Stimulated activated CD4-positive, alpha-beta T cell treated with anti-CD3 and anti-CD28 coated beads, Interleukin-4, amount 100 ng/mL, for 4 hours (primary cell): ENCODE measurements around the gene UTP14A.
"Not testable (repeated sequence)": the region's sequence is repeated elsewhere in the genome, so short reads cannot be mapped to it uniquely, and the experiment has no call there.

ENCODE experiments used
- DNase-seq, 2 experiments: peaks; one replicate each; pipeline ENCODE4 v3.0.0-alpha.2; 2020

The UTP14A gene

DNA sequence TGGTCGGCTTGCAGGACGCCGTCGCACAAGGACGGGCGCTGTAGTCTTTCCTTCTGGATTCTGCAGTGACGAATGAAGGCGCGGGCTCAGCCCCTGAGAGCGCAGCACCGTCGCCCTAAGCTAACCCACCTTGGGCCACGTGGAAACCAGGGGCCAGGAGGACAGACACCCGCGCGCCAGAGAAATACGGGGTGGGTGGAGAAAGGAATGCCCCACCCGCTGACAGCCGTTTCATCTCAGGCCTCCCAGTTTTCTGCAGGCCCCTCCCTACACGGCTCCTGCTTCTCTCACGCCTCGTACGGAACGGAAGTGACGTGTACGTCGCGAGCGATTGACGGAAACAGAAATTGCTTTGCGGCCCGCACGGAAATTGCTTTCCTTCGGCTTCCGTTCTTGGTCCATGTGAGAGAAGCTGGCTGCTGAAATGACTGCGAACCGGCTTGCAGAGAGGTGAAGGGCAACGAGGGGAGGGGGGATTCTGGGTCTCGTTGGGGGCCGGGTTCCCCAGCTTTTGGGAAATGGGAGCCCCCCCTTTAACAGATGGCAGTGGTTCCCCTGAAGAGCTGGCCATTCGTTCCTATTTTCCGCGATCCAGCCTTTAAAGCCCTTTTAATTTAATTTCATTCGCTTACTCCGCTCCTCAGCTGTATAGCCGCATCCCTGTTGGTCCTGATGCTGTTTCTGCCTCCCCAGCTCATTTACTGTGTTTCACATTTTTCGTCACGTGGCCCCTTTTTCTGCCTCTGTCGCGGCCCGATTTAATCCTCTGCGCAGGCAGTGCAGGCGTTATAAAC lies at the start of gene UTP14A:
UTP14A (plus strand) TSS at position 378 of the 794 bp plus-strand sequence; CDS start at position 425, 47 bp downstream.
- DNase-seq, result peak; percentile 72 to 89

DNA sequence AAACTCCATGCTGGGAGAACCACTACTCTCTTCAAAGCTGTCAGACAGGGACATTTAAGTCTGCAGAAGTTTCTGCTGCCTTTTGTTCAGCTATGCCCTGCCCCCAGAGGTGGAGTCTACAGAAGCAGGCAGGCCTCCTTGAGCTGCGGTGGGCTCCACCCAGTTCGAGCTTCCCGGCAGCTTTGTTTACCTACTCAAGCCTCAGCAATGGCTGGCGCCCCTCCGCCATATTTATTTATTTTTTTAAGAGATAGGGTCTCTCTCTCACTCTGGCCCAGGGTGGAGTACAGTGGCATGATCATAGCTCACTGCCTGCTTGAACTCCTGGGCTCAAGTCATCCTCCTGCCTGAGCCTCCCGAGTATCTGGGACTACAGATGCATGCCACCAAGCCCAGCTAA lies 46.8 kb upstream of the UTP14A start:
- DNase-seq, result not testable (repeated sequence)

DNA sequence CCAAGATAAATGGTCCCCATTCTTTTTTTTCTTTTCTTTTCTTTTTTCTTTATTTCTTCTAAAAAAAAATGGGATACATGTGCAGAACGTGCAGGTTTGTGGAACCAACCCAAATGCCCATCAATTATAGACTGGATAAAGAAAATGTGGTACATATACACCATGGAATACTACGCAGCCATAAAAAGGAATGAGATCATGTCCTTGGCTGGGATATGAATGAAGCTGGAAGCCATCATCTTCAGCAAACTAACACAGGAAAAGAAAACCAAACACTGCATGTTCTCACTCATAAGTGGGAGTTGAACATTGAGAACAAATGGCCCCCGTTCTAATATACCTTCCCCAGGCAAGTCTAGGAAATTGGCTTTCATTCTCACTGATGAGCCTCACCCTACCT lies 39.6 kb upstream of the UTP14A start:
- DNase-seq, result not testable (repeated sequence)

GRCh38 chrX:129872524-129872923 lies 33.4 kb upstream of the UTP14A start:
- DNase-seq, result no peak

GRCh38 chrX:129875669-129876068 lies 30.3 kb upstream of the UTP14A start:
- no peak for DNase-seq

DNA sequence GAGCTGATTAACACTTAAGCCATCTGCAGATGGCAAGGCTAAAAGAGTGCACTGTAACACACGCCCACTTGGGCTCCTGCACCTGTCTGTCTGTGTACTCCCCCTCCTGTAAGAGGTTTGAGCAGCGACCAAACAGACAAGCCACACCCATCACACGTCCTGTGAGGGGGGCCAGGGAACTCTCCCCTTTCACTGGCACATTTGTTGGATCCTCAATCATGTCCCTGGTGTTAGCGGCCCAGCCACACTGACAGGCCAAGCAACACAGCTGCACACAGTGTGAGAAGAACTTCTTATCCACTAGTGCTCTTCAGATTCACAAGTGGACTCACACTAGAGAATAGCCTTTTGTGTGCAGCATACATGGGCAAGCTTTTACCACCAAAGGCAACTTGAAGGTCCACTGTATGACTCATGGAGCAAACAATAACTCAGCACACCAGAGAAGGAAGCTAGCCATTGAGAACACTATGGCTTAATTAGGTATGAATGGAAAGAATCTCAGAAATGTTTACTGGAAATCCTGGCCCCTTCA lies 29.1 kb upstream of the UTP14A start:
- DNase-seq, result no peak

- DNase-seq, result no peak
Measured at GRCh38 chrX:129877401-129877800, 28.6 kb upstream of the UTP14A start.

DNA sequence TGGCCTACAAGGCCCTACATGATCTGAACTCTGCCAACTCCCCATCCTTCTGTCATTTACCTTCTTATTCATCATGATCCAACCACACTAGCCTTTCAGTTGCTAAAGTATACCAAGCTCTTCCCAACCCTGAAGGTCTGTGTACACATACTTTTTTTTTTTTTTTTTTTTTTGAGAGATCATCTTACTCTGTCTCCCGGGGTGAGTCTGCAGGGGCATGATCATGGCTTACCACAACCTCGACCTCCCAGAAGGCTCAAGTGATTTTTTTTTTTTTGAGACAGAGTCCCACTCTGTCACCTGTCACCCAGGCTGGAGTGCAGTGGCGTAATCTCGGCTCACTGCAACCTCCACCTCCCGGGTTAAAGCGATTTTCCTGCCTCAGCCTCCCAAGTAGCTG lies 5.9 kb upstream of the UTP14A start:
- no peak for DNase-seq

DNA sequence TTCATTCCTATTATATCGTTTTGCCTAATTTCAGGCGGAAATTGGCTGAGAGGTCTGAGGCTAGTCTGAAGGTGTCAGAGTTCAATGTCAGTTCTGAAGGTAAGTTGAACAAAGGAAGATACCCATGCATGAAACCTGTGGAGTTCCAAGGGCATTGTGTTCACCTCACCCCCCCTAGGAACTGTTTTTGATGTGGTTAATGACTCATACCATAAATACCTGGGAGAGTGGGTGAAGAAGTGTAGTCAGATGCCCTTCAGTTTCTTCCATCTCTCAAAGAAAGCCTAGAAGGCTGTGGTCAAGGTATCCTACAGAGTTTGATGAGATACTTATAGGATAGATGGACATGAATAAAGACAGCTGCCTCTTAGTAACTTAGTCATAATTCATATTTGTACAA lies 2.7 kb downstream of the UTP14A start:
- no peak for DNase-seq

DNA sequence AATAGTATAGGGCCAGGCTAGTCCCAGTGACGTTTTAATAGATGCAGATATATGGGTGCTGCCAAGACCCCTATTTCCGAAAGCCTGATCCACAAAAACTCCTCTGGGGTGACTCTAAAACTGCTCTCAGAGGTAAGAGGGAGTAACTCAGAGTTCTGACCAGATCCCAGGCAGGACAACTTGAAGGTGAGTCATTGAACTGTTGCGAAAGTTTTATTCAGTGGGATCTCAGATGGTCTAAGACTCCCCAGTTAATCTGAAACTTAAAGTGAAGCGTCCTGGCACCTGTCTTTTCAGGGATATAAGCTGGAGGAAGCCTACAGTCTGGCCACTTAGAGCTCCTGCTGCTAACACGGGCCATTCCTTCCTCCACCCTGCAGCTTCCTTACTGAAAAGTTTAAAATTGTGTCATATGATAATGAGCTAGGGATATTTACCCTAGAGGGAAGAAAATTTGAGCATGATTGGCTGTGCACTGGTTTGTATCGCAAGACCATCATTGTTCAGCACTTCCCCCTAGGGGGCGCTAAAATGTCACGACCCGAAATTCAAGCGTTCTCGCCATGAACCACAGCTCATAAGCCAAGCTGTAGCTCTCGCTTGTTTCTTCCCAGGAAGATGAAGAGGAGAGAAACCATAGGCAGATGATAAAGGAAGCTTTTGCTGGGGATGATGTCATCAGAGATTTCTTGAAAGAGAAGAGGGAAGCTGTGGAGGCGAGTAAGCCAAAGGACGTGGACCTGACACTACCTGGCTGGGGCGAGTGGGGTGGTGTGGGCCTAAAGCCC lies 19.5 kb downstream of the UTP14A start:
- DNase-seq, result peak; percentile 39 to 50

- DNase-seq, result no peak
Measured at GRCh38 chrX:129930941-129931410, 25.0 kb downstream of the UTP14A start.

DNA sequence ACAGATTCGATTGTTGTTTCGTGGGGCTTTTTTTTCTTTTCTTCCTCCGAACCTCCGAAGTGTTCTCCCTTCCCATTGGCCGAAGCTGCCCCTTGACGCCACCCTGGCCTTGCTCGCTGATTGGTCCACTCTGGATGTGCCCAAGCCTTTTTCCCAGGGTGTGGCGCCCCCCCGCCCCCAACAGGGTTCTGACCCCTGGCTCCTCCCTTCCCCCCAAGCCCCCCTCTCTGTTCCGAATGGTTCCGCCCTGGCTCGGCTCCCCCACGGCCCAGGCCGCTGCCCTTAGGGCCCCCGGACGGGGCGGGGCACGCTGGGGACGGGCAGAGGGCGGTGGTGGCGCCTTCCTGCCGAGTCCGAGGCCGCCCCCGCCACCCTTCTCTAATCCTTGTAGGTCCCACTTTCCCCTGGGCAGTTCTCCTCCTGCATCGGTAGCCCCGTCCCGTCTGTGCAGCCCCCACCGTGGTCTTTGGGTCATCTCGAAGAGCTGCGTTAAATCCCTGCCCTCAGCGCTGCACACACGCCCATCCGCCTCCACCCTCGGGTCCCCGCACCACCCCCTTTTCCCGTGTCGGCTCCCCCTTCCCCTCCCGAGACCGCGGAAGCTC lies 25.5 kb downstream of the UTP14A start:
- peak; percentile 38 to 40 for DNase-seq

- DNase-seq, result peak; percentile 68 to 79
Measured at GRCh38 chrX:129932016-129932820, 26.3 kb downstream of the UTP14A start.

GRCh38 chrX:129932821-129933321 lies 26.9 kb downstream of the UTP14A start:
- DNase-seq, result no peak

GRCh38 chrX:129933700-129934099 lies 27.7 kb downstream of the UTP14A start:
- no peak for DNase-seq

DNA sequence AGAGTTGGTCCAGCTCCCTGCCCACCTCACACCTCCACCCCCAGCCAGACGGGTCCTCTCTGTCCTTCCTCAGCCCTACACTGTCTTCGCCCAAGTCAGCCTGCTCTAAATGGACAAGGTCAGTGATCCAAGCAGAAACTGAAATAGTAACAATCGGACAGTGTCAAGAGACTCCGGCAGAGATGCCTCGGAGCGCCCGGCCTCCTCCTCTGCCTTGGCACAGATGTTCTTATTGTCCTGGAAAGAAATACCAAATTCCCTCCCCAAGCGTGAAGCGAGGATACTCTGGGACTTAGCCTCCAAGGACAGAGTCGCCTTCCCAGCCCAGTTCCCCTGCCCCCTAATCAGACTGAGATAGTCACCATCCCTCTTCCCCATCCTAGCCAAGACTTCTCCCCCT lies 28.5 kb downstream of the UTP14A start:
- no peak for DNase-seq

DNA sequence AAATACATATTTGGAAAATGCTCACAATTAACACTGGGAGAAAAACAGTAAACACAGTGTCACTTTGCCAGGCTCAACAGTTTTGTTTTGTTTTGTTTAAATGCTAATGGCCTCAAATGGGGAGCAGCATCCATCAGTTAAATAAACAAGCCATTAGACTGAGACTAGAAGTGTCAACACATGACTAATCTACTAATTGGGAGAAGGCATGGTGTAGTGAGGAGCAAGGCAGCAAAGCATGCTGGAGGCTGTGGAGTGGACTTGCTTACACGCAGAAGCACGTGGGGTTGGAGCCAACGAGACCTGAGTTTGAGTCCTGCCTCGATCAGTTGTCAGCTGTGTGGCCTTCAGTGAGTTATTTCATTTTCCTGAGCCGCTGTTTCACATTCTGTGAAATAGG lies 29.0 kb downstream of the UTP14A start:
- DNase-seq, result no peak

GRCh38 chrX:129938081-129938480 lies 32.1 kb downstream of the UTP14A start:
- DNase-seq, result no peak

GRCh38 chrX:129939986-129940385 lies 34.0 kb downstream of the UTP14A start:
- DNase-seq, result no peak

DNA sequence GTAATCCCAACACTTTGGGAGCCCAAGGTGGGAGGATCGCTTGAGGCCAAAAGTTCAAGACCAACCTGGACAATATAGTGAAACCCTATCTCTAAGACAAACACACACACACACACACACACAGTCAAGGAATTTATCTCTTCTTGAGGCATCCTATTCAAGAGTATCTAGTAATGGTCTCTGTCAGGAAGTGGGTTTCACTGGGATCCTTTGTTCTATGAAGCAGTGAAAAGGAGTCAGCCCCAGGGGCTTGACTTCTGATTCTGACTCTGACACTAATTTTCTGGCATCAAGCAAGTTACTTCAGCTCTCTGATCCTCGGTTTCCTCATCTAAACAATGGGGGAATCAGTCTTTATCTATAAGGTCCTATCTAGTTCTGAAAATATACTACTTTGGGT lies 34.8 kb downstream of the UTP14A start:
- DNase-seq, result no peak

- DNase-seq, result no peak
Measured at GRCh38 chrX:129945131-129945530, 39.2 kb downstream of the UTP14A start.

- DNase-seq, result no peak
Measured at GRCh38 chrX:129953334-129953648, 47.3 kb downstream of the UTP14A start.
